Stimulated activated CD4-positive, alpha-beta T cell treated with anti-CD3 and anti-CD28 coated beads, Interleukin-12 subunit alpha, Interleukin-12 subunit beta, amount 100 ng/mL, for 24 hours (primary cell): ENCODE measurements around the gene MT3.
A peak's percentile ranks its signal among the peaks of the same experiment; 100 is the strongest.

Experiments
- DNase-seq, 2 experiments: peaks; one replicate each; pipeline ENCODE4 v3.0.0-alpha.2; 2020; ENCODE audit warnings: low read depth in 2 of 2

The MT3 gene

GRCh38 chr16:56589141-56590039, at the start of gene MT3:
Gene MT3, plus strand, starts transcription at chr16:56589528. Its CDS starts 63 bp downstream, at chr16:56589591.
- no peak for DNase-seq

- DNase-seq = no peak
These were observed 49.7 kb upstream of the MT3 start for GRCh38 chr16:56539656-56540055.

- no peak for DNase-seq
These were observed 47.3 kb upstream of the MT3 start for GRCh38 chr16:56542039-56542438.

- DNase-seq = no peak
These were observed 42.0 kb upstream of the MT3 start for GRCh38 chr16:56547120-56547948.

- DNase-seq = no peak
These were observed 41.3 kb upstream of the MT3 start for GRCh38 chr16:56547949-56548567.

GRCh38 chr16:56549161-56549560, 40.2 kb upstream of the MT3 start:
- no peak for DNase-seq

- no peak for DNase-seq
These were observed 39.5 kb upstream of the MT3 start for GRCh38 chr16:56549744-56550385.

GRCh38 chr16:56551796-56552738, 37.3 kb upstream of the MT3 start:
- no peak for DNase-seq

- no peak for DNase-seq
These were observed 34.9 kb upstream of the MT3 start for GRCh38 chr16:56554441-56554840.

GRCh38 chr16:56558024-56558747, 31.1 kb upstream of the MT3 start:
- DNase-seq = no peak

GRCh38 chr16:56559109-56559508, 30.2 kb upstream of the MT3 start:
- no peak for DNase-seq

- no peak for DNase-seq
These were observed 28.9 kb upstream of the MT3 start for GRCh38 chr16:56560447-56560846.

- no peak for DNase-seq
These were observed 28.2 kb upstream of the MT3 start for GRCh38 chr16:56561126-56561525.

- DNase-seq = no peak
These were observed 24.4 kb upstream of the MT3 start, which contains the start of gene MT4 for GRCh38 chr16:56564793-56565477. Gene MT4, plus strand, starts transcription at chr16:56565073. Its CDS starts 56 bp downstream, at chr16:56565129.

GRCh38 chr16:56569971-56570370, 19.4 kb upstream of the MT3 start:
- DNase-seq = no peak

- DNase-seq = no peak
These were observed 17.8 kb upstream of the MT3 start for GRCh38 chr16:56571525-56571924.

- no peak for DNase-seq
These were observed 14.7 kb upstream of the MT3 start for GRCh38 chr16:56574625-56575024.

GRCh38 chr16:56576585-56577299, 12.6 kb upstream of the MT3 start:
- peak; percentile 74 to 84 for DNase-seq

GRCh38 chr16:56577300-56577625, 12.1 kb upstream of the MT3 start:
- no peak for DNase-seq
